NCI-H187 treated with DMSO at 0.1 percent for 48 hours (cell line): ENCODE results near the gene BICC1.

Experiments
- DNase-seq: peaks from one replicate; lab custom pipeline; 2025; lab: John Stamatoyannopoulos, UW

The BICC1 gene

DNA sequence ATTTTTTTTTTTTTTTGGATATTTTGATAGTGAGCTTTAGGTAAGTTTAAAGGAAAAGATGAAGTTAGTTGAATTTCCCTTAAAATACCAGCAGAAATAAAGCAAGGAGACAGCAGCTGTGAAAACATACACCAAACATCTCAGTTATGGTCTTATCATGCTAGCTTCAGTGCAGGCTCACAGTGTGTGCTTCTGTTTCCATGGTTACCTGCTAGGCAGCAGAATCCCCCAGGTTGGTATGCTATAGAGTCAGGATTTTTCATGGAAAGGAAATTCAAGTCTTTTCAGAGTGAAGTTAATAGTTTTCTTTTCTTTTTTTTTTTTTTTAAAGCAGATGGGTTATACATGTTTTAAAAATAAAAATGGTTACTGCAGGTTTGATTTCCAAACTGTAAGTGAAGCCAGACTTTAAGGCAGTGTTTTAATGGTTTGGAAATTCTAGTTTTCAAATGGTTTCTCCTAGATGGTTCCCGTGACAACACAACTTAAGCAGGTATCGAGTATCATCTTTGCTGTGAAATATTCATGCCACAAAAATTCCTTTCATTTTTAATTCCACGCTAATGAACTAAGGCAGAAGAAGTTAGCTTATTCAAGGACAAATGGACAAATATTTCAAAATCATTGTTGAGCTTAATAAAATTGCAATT, 230.9 kb downstream of the BICC1 start:
- no peak for DNase-seq

DNA sequence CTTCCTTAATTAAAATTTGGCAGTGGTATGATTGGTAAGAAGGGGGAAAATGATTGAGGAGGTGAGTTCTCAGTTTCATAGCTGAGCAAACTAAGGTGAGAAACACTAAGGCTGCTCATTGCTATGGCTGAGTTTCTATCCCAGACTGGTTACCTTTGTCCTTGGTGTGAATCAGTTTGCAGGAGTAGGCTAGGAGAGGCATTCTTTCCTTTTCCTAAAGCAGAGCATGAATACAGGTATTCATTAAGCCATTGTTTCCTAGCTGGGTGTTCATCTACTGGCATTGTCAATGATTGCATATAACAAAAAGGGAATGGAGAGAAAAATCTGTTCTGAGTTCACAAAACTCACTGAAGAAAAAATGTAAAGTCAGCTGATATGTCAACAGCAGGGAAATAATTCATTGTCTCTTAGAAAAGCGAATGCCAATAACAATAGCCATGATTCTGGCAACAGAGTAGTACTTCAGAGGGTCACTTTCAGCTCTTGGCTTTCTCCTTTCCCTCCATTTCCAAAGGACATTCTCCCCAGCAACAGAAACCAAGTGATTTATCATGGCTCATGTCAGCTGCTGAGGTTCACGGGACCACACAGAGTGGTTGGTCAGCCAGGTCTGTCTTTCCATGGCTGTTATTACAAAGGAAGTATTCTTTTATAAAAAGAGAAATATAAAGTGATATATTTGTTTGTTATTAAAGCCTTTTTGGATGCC, 234.0 kb downstream of the BICC1 start:
- no peak for DNase-seq

DNA sequence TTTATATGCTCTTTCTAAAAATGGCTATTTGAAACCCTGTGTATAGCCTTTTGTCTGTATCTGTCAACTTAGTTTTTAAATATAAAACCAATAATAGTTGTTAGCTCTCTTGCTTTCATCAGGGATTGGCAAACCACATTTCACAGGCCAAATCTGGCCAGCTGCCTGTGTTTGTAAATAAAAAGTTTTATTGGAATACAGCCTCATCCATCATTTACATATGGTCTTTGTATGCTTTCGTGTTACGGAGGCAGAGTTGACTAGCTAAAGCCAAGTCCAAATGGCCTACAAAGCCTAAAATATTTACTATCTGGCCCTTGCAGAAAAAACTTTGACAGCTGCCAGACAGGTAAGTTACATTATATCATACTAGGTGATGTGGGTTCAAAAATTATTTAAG, 235.0 kb downstream of the BICC1 start:
- no peak for DNase-seq

DNA sequence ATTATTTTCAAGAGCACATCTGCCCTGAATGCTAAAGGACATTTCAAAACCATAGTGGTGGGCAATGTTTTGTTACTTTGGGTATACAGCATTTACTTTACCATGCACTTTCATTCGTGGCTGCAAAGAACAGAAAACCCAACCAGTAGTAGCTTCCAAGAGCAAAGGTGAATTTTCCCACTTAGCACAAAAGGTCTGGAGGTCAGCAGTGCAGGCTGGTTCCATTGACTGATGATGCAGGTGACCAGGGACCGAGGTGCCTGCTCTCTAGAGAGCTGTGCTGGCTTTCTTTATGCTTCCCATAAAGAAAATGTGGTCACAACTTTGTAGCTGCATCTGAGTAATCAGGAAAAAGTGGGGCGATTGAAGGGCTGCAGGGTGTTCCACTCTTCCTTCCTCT, 240.0 kb downstream of the BICC1 start:
- no peak for DNase-seq

DNA sequence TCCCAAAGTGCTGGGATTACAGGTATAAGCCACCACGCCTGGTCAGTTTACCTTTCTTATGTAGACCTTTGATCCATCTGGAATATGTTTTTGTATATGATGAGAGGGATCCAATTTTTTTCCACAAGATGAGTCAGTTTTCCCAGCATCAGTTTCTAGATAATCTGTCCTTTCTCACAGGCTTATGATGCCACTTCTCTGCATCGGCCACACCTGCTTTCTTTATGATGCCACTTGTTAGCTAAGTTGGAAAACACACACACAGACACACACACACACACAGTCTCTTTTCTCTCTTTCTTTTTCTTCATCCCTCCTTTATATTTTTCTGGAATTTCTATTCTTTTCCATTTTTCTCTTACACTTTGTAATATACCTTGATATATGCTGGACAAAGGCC, 240.8 kb downstream of the BICC1 start:
- DNase-seq, result no peak

GRCh38 chr10:58754469-58755339, 242.0 kb downstream of the BICC1 start:
- DNase-seq, result no peak

DNA sequence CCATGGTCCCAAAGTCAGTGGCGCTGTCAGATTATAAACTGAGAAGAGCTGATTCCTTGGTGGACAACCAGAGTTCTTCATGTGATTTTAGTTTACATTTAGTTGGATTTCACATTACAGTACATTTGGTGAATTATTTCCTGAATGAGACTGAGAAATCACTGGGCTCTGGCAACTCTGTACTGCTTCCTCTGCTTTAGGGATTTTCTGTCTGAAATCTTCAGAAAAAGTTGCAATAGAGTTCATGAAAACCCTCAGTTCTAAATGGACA, 242.6 kb downstream of the BICC1 start:
- no peak for DNase-seq

DNA sequence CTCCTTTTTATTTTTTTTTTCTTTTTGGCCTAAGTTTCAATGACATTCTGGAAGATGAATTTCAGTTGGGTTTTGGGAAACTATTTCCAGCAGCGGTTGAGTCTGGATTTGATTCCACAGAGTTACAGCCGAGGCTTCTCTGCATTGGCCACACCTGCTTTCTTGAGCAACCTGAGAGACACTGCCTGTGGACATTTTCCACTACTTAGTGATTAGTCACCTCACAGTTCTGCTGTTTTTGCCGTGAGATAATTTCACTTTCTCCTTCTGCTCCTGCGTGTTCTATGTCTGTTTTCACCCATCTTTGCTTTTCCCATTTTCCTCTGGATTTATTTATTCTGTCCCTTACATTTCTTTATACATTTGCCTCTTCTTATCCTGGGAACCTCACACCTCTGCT, 243.0 kb downstream of the BICC1 start:
- DNase-seq, result no peak

DNA sequence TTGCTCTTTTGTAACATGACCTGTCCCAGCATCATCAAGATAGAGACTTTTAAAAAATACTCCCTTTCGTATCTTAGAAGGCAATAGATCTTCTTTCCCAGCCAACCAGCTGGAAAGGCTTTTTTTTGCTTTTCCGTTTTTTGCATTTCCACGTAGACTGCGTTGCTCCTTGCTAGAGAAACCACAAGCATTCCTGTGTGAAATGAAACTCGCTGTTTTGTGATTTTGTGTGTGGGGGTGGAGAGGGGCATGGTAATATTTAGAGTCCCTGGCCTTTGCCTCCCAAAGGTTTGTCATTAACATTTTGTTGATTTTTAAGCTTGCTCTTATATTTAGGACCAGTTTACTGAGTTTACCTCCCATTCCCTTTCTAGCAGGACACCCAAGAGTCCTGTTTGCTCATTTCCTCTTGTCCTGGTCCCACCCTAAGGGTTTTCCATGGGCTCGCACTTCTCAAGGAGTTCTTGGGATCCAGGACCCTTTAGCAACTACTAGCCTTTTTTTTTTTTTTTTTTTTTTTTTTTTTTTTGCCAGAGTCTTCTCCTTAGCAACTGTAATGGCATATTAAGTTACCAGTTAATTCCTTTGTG, 243.6 kb downstream of the BICC1 start:
- DNase-seq, result no peak

GRCh38 chr10:58757352-58758065, 244.8 kb downstream of the BICC1 start:
- DNase-seq, result no peak

GRCh38 chr10:58758321-58758720, 245.6 kb downstream of the BICC1 start:
- no peak for DNase-seq

DNA sequence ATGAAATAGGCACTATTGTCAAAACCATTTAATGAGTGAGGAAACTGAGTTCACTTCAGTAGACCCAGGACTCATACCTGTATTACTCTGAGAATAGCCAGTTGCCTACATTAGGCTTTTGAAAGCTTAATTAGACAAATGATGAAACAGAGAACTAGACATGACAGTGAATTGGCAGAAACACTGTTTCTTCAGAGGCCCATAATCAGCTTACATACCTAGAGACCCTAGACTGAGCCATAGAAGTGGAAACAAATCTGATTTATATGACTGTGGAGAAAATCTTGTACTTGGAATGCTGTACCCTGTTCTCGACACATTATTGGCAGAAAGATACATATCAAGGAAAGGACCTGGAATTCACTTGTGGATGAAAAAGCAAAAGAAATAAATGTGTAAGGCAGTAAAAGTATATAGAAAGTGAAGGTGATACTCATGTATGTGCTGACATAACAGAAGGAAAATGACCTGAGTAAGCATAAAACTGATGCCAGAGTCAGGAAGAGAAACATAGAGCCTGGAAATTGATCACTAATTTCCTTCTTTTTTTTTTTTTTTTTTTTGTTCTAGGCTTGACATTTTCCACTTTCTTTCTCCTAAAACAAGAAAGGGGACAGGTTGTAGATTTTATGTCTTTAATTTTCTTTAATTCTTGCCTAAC, 251.5 kb downstream of the BICC1 start:
- DNase-seq, result no peak

- no peak for DNase-seq
Measured at GRCh38 chr10:58765910-58766309, 253.2 kb downstream of the BICC1 start.

- no peak for DNase-seq
Measured at GRCh38 chr10:58767652-58768051, 255.0 kb downstream of the BICC1 start.

DNA sequence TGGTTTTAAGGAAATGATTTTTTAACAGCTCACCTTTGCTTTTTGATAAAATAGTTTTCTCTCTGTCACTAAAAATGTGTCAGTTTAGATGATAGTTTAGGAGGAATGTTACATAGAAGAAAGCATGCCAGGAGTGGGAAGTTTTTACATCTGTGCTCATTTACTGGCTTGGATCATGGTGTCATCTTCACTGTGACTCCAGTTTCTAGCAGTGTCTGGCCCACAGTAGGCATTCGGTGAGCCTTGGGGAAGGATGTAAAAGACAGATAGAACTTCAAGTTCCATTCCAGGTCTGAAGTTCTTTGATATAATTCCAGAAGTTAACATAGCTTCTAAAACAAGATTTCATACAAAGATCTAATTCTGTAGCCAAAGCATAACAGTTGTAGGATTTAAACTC, 259.2 kb downstream of the BICC1 start:
- DNase-seq, result no peak

DNA sequence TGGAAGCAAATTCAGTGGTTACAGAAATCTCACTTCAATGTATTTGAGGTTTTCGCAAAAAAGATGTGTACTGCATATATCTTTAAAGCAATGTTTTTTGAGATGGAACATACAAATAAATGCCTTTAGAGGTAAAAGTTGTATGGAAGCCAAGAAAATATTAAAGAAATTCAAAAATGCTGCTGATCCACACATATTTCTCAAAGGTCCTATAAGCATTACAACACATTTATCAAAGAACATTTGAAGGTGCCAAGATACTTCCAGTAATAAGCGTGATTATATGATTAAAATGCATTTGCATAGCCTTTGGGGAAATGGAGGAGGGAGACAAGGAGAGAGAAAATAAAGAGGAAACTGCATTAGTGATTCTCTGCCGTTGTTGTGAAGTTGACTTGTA, 260.1 kb downstream of the BICC1 start:
- DNase-seq, result no peak

- DNase-seq, result no peak
Measured at GRCh38 chr10:58773341-58773740, 260.7 kb downstream of the BICC1 start.

DNA sequence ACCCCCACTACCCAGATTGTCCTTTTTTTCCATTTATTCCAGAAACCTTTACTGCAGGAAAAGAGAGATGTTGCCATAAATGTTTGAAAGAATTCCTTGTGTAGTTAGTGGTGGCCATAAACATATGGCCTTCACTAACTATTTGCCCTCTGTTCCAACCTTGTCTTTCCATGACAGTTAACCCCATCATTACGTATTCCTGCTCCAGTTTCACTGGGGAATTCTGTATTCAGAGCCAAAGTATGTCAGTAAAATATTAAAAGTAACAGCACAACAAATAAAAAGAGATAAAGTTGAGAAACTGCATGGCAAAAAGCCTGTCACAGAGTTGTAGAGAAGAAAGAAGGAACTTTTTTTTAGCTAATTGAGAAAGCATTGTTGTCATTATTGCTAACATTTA, 261.3 kb downstream of the BICC1 start:
- DNase-seq, result no peak

- DNase-seq, result no peak
Measured at GRCh38 chr10:58775960-58776567, 263.4 kb downstream of the BICC1 start.

DNA sequence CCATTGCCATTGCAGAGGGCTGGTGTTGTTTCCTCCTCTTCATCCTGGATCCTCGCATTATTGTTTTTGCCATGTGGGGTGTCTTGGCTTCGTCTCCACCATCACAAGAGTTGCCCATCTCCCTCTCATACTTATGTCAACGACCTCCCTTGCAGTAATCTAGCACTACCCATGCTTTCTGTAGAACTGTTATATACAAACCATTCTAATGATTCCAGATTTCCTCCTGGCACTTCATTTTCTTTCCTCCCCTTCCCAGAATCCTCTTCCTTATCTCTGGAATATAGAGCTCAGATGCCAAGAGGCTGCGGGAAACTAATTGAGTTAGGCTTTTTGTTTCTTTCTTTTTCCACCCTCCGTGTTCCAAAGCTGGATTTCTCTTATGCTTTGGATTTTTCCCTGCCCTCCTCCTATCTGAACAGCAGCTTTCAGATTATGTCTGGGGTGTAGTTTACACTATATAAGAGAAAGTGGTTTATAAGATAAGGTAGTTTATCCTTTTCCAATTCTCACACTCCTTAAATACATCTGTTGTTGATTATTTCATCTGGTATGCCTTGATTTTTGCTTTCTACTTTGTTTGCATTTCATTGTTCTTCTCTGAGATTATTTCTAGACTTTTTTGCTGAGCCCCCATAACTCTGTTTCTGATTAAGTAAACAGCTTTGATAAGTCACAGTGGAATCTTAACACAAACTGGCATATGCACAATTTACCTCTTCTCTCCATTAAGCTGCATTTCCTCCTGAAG, 264.1 kb downstream of the BICC1 start:
- no peak for DNase-seq

DNA sequence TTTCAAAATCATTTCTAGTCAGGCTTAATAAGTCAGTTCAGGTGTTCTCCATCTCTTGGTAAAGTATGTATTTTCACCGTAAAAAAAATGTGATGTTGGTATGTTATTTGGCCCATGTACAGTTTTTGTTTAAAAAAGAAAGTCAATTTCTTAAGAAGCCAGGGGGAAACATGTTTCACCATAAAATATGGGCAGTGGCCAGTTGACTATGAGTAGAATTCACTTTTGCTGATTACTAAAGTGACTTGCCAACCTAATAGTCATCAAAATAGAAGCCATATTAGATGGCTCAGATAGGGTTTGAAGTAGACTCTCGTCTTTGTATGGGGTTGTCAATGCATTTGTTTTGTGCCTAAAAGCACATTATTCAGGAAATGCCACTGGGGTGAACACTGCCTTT, 266.3 kb downstream of the BICC1 start:
- no peak for DNase-seq
